Upper lobe of right lung (tissue), 1 donor: ENCODE results near the gene CSF2RB. TPM values are rescaled to one million over a fixed set of nuclear protein-coding genes. Genes with fewer than 3 reads are reported as not detected.

ENCODE experiments used
- ATAC-seq: fragments of 200-7000 bp; cut with Tn5 transposase; one replicate; pipeline ENCODE4 v1.9.1; 2020; ENCODE audit warnings: mild to moderate bottlenecking, moderate library complexity
- DNase-seq: peaks from one replicate; pipeline ENCODE4 v3.0.0-alpha.2; 2020
- H3K27ac ChIP-seq: fragments of 200-600 bp; one replicate; pipeline ENCODE4 v1.8.0; 2022
- H3K27me3 ChIP-seq: fragments of 200-600 bp; one replicate; pipeline ENCODE4 v1.8.0; 2022; ENCODE audit warnings: mild to moderate bottlenecking
- H3K36me3 ChIP-seq: fragments of 200-600 bp; one replicate; pipeline ENCODE4 v1.8.0; 2022
- H3K4me1 ChIP-seq: fragments of 200-600 bp; one replicate; pipeline ENCODE4 v1.8.0; 2022
- H3K4me3 ChIP-seq: fragments of 200-600 bp; one replicate; pipeline ENCODE4 v1.8.0; 2022; ENCODE audit warnings: mild to moderate bottlenecking
- H3K9me3 ChIP-seq: fragments of 200-600 bp; one replicate; pipeline ENCODE4 v1.8.0; 2022
- intact Hi-C: fragments of 100-400 bp; cut with DNase I; formaldehyde crosslinking; loops from one replicate; pipeline ENCODE4 v1.11.0; 2022
- total RNA-seq: library from RNA; stranded (reverse); fragmentation: NEBNext Ultra II Directional; extraction: Animal tissue kit (Norgen Biotek cat#: 25700); gene quantifications from one replicate; pipeline ENCODE4 v1.2.1, GENCODE V29; 2021
- TF ChIP-seq, protein P1 (sequence below): fragments of 200-600 bp; IDR thresholded peaks from one replicate; pipeline ENCODE4 v1.8.0; 2022; ENCODE audit warnings: antibody characterized with exemption
- donor health status: DM: no; HTN: yes; CAD: no; lungs with severe emphysema.

The CSF2RB gene
- total RNA-seq, 1 donor from 2014 or later, result 27.2 TPM

- intact Hi-C loops, result no loop called here
- H3K27me3 ChIP-seq, result no peaks in the 10 kb centered on the region
- no peak overlapping the region for H3K27ac ChIP-seq
- H3K9me3 ChIP-seq, result no peaks in the 10 kb centered on the region
- no peaks in the 10 kb centered on the region for H3K4me1 ChIP-seq
- no peak for DNase-seq
- no peak overlapping the region for H3K4me3 ChIP-seq
- no peaks in the 10 kb centered on the region for H3K36me3 ChIP-seq
- TF ChIP-seq, protein P1, sequence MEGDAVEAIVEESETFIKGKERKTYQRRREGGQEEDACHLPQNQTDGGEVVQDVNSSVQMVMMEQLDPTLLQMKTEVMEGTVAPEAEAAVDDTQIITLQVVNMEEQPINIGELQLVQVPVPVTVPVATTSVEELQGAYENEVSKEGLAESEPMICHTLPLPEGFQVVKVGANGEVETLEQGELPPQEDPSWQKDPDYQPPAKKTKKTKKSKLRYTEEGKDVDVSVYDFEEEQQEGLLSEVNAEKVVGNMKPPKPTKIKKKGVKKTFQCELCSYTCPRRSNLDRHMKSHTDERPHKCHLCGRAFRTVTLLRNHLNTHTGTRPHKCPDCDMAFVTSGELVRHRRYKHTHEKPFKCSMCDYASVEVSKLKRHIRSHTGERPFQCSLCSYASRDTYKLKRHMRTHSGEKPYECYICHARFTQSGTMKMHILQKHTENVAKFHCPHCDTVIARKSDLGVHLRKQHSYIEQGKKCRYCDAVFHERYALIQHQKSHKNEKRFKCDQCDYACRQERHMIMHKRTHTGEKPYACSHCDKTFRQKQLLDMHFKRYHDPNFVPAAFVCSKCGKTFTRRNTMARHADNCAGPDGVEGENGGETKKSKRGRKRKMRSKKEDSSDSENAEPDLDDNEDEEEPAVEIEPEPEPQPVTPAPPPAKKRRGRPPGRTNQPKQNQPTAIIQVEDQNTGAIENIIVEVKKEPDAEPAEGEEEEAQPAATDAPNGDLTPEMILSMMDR, result no peak
- ATAC-seq, result no peak
Measured at GRCh38 chr22:36940676-36941075, 27.2 kb downstream of the CSF2RB start.

- DNase-seq, result no peak
- intact Hi-C loops, result no loop called here
- H3K36me3 ChIP-seq, result no peaks in the 10 kb centered on the region
- H3K9me3 ChIP-seq, result no peaks in the 10 kb centered on the region
- no peaks in the 10 kb centered on the region for H3K4me1 ChIP-seq
- no peaks in the 10 kb centered on the region for H3K27me3 ChIP-seq
- no peak for ATAC-seq
- TF ChIP-seq, protein P1, result no peak
- H3K27ac ChIP-seq, result no peak overlapping the region
- no peak overlapping the region for H3K4me3 ChIP-seq
Measured at GRCh38 chr22:36942556-36942955, 29.1 kb downstream of the CSF2RB start.

GRCh38 chr22:36946421-36947158 lies 33.2 kb downstream of the CSF2RB start:
- TF ChIP-seq, protein P1, result no peak
- ATAC-seq (no peak), DNase-seq (no peak)
- Histone ChIP-seq H3K9me3 (no peaks in the 10 kb centered on the region), H3K27me3 (no peaks in the 10 kb centered on the region), H3K4me3 (no peak overlapping the region), H3K36me3 (no peaks in the 10 kb centered on the region), H3K27ac (no peak overlapping the region), H3K4me1 (no peaks in the 10 kb centered on the region)
- intact Hi-C loops, result no loop called here

DNA sequence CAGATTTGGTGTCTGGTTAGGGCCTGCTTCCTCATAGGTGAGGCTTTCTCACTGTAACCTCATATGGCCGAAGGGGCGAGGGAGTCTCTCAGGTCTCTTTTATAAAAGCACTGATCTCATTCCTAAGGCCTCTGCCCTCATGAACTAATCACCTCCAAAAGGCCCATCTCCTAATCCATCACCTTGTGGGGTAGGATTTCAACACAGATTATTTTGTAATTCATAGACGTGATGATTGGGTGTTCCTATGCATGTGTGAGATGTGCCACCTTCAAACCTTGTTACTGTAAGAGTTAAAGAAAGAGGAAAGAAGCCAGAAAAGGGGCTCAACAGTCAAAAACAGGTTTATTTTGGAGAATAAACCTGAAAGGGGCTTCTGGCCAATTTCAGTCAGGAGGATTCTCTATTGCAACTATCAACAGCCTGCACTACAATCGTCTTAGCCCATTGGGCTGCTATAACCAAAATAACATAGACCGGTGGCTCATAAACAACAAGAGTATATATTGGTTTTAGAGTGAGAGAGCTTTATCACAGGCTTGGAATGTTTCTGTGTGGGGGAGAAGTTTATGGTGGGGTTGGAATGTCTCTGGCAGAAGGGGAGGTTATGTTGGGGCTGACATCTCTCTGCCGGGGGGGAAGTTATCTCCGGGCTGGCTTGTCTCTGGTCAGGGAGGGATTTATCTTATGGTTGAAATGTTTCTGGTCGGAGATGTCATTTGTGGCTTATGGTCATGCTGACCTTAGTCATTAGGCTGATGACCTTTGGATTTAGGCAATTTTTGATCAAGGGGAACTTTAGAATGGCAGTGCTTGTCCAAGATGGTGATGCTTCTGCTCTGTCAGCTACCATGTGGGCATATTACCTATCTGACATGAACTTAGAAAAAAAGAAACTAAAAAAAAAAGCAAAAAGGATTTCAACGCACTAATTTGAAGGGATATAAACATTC lies 35.1 kb downstream of the CSF2RB start:
- intact Hi-C loops, result no loop called here
- DNase-seq (no peak), ATAC-seq (no peak)
- TF ChIP-seq, protein P1, result no peak
- Histone ChIP-seq H3K4me3 (no peak overlapping the region), H3K4me1 (no peaks in the 10 kb centered on the region), H3K27ac (no peak overlapping the region), H3K27me3 (peaks cover 10% of the 10 kb centered on the region), H3K36me3 (no peaks in the 10 kb centered on the region), H3K9me3 (no peaks in the 10 kb centered on the region)

- H3K9me3 ChIP-seq, result no peaks in the 10 kb centered on the region
- peaks cover 10% of the 10 kb centered on the region for H3K27me3 ChIP-seq
- no peak for DNase-seq
- no peaks in the 10 kb centered on the region for H3K36me3 ChIP-seq
- H3K4me1 ChIP-seq, result no peaks in the 10 kb centered on the region
- no peak overlapping the region for H3K27ac ChIP-seq
- TF ChIP-seq, protein P1, result no peak
- H3K4me3 ChIP-seq, result no peak overlapping the region
- intact Hi-C loops, result no loop called here
- ATAC-seq, result no peak
Measured at GRCh38 chr22:36950797-36951590, 37.6 kb downstream of the CSF2RB start.
